Lung (tissue), 12 donors: ENCODE measurements around the gene RBM25. TPM values are rescaled to one million over a fixed set of nuclear protein-coding genes. Genes with fewer than 3 reads are reported as not detected.

Experiments used
- ATAC-seq: fragments of 200-7000 bp; cut with Tn5 transposase; one replicate; pipeline ENCODE4 v1.9.1; 2020; ENCODE audit warnings: moderate number of reproducible peaks; ENCODE audit not compliant: insufficient read depth, low FRiP score
- DNase-seq, 3 donors: peaks; one replicate each; pipeline ENCODE4 v3.0.0-alpha.2; 2013 to 2017
- H3K27ac ChIP-seq, 2 donors: one replicate each; pipeline ENCODE4 v1.5.1; 2013; ENCODE audit warnings: mild to moderate bottlenecking in 2 of 2, moderate library complexity in 2 of 2, control low read depth in 1 of 2, inconsistent platforms in 1 of 2, low read depth in 1 of 2, low read length in 1 of 2
- H3K27me3 ChIP-seq, 3 donors: one replicate each; pipeline ENCODE4 v1.5.1; 2013; ENCODE audit warnings: low read length in 2 of 3; ENCODE audit not compliant: control insufficient read depth in 3 of 3, insufficient read depth in 3 of 3
- H3K36me3 ChIP-seq, 4 donors: one replicate each; pipeline ENCODE4 v1.5.1; 2013; ENCODE audit warnings: low read length in 4 of 4, mild to moderate bottlenecking in 1 of 4, moderate library complexity in 1 of 4; ENCODE audit not compliant: control insufficient read depth in 4 of 4, insufficient read depth in 4 of 4
- H3K4me1 ChIP-seq, 5 donors: one replicate each; pipeline ENCODE4 v1.5.1; 2013; ENCODE audit warnings: low read length in 5 of 5, mild to moderate bottlenecking in 2 of 5, moderate library complexity in 1 of 5; ENCODE audit not compliant: control insufficient read depth in 5 of 5, insufficient read depth in 5 of 5
- H3K4me3 ChIP-seq: one replicate; pipeline ENCODE4 v1.5.1; 2013; ENCODE audit warnings: mild to moderate bottlenecking, control low read depth, moderate library complexity
- H3K9ac ChIP-seq, 2 donors: one replicate each; pipeline ENCODE4 v1.5.1; 2013; ENCODE audit warnings: low read length in 2 of 2, control low read depth in 1 of 2; ENCODE audit not compliant: insufficient read depth in 1 of 2
- H3K9me3 ChIP-seq, 4 donors: one replicate each; pipeline ENCODE4 v1.5.1; 2013; ENCODE audit warnings: low read length in 3 of 4, mild to moderate bottlenecking in 1 of 4, moderate library complexity in 1 of 4; ENCODE audit not compliant: control insufficient read depth in 4 of 4, insufficient read depth in 3 of 4
- WGBS, 2 donors: extraction: QIAGEN DNeasy Blood & Tissue Kit; methylation state at CpG; one replicate each; pipeline ENCODE4 v1.1.7; 2013; 5-methylcytosine and 5-hydroxymethylcytosine counted together
- polyA plus RNA-seq, 2 donors: library from polyadenylated mRNA; stranded (reverse); fragments of 200-250 nt; gene quantifications; one replicate each; pipeline ENCODE4 v1.2.1, GENCODE V29; 2013
- total RNA-seq, 2 donors: library from RNA; depleted of rRNA in 1 of 2; stranded (reverse); fragments of >200 nt in 1 of 2; gene quantifications; one replicate each; pipeline ENCODE4 v1.2.1, GENCODE V29; 2014 to 2021
- TF ChIP-seq, protein P1 (sequence below): IDR thresholded peaks from 2 replicates; pipeline ENCODE4 v1.5.1; 2012; ENCODE audit warnings: mild to moderate bottlenecking; ENCODE audit errors: control extremely low read depth, extremely low read depth
- donor health status: control.
- donor health status: control.
- donor health status: Bipolar disorder and iron deficiency.
- donor health status: healthy.
- donor health status: DM: yes; HTN: yes; CAD: no.

Gene RBM25
- total and polyA plus RNA-seq, 4 donors, result 27.9 to 103 (median 55.0) TPM

DNA sequence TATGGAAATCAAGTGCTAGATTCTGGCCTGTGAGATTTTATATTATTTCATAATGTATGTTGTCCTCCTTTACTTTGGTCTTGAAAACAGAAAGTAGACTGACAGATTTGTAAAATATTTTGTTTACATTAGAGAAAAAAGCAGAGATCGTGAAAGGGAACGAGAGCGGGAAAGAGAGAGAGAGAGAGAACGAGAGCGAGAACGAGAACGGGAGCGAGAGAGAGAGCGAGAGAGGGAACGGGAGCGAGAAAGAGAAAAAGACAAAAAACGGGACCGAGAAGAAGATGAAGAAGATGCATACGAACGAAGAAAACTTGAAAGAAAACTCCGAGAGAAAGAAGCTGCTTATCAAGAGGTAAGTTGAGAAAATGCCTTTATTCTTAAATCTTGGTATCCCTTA is 47.4 kb downstream of the RBM25 start:
- TF ChIP-seq, protein P1, sequence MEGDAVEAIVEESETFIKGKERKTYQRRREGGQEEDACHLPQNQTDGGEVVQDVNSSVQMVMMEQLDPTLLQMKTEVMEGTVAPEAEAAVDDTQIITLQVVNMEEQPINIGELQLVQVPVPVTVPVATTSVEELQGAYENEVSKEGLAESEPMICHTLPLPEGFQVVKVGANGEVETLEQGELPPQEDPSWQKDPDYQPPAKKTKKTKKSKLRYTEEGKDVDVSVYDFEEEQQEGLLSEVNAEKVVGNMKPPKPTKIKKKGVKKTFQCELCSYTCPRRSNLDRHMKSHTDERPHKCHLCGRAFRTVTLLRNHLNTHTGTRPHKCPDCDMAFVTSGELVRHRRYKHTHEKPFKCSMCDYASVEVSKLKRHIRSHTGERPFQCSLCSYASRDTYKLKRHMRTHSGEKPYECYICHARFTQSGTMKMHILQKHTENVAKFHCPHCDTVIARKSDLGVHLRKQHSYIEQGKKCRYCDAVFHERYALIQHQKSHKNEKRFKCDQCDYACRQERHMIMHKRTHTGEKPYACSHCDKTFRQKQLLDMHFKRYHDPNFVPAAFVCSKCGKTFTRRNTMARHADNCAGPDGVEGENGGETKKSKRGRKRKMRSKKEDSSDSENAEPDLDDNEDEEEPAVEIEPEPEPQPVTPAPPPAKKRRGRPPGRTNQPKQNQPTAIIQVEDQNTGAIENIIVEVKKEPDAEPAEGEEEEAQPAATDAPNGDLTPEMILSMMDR, result no peak
- Histone ChIP-seq H3K9me3 (no peaks in the 10 kb centered on the region), H3K27ac (no peak overlapping the region), H3K9ac (no peak overlapping the region), H3K27me3 (no peaks in the 10 kb centered on the region), H3K4me3 (no peak overlapping the region), H3K4me1 (no peaks in the 10 kb centered on the region), H3K36me3 (peaks cover 24 to 47% (median 41%) of the 10 kb centered on the region in 4 donors)
- ATAC-seq (no peak), DNase-seq (no peak)
- 96% methylated on average over 16 of the region's 16 CpGs for WGBS, 2 donors

DNA sequence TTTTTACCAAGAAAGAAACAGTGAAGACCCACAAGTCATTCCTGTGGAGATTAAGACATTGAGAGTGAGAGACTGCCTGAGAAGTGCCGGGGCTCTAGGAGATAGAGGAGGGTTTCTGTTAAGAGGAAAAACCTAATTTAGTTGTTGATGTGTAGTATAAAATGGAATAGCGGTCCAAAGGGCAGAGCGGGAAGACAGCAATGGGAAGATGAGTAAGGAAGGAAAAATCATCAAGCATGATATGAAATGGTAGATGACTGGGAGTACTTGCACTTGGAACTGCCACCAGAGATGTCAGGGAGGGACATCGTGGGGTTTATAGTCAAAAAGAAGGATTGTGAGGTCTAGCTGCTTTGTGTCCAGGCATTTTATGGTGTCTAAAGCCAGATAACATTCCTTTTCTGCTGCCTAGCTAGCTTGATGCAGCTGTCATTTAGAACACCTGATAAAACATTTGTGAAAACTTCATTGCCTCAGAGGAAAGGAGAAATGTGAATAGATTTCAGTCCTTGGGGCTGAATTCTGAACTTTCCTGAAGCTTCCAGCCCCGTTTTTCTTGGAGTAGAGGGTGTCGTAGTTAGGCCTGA is 57.8 kb downstream of the RBM25 start:
- Histone ChIP-seq H3K4me1 (no peaks in the 10 kb centered on the region), H3K4me3 (no peak overlapping the region), H3K9me3 (no peaks in the 10 kb centered on the region), H3K27me3 (no peaks in the 10 kb centered on the region), H3K27ac (no peak overlapping the region), H3K36me3 (peaks cover 17 to 56% (median 33%) of the 10 kb centered on the region in 4 donors), H3K9ac (no peak overlapping the region)
- DNase-seq (no peak), ATAC-seq (no peak)
- TF ChIP-seq, protein P1, result no peak
- WGBS, 2 donors, result 95% methylated on average over 6 of the region's 6 CpGs

DNA sequence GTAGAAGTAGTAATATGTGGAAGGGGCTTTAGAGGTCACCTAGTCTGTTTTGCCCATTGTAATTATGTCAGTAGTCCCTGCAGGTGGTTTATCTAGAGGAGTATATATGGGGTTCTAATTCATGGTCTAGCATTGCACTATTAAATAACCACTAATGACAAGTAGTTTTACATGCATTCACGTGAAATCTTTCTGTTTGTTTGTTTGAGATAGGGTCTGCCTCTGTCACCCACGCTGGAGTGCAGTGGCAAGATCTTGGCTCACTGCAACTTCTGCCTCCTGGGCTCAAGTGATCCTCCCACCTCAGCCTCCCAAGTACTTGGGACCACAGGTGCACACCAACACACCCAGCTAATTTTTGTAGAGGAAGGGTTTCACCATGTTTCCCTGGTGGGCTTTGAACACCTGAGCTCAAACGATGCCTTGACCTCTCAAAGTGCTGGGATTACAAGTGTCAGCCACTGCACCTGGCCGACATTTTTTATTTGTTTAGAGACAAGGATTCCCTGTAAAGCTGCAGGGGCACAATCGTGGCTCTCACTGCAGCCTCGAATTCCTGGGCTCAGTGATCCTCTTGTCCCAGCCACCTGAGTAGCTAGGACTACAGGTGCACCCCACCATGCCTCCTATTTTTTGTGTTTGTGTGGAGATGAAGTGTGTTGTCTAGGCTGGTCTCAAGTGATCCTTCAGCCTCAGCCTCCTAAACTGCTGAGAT is 66.0 kb downstream of the RBM25 start:
- WGBS, 2 donors, result 76 to 81% methylated on average over 6 of the region's 6 CpGs

More for the DNA sequence above, 66.0 kb downstream of the RBM25 start:
- TF ChIP-seq, protein P1, result no peak
- peaks cover 0 to 1% (median 0%) of the 10 kb centered on the region in 5 donors for H3K4me1 ChIP-seq
- H3K36me3 ChIP-seq, result peaks cover 0 to 11% (median 8%) of the 10 kb centered on the region in 4 donors
- no peak overlapping the region for H3K27ac ChIP-seq
- ATAC-seq, result no peak
- no peak overlapping the region for H3K4me3 ChIP-seq
- DNase-seq, result no peak
- no peaks in the 10 kb centered on the region for H3K9me3 ChIP-seq
- H3K9ac ChIP-seq, result no peak overlapping the region
- no peaks in the 10 kb centered on the region for H3K27me3 ChIP-seq
